ENCODE results near the gene VPS8.

VPS8 gene

DNA sequence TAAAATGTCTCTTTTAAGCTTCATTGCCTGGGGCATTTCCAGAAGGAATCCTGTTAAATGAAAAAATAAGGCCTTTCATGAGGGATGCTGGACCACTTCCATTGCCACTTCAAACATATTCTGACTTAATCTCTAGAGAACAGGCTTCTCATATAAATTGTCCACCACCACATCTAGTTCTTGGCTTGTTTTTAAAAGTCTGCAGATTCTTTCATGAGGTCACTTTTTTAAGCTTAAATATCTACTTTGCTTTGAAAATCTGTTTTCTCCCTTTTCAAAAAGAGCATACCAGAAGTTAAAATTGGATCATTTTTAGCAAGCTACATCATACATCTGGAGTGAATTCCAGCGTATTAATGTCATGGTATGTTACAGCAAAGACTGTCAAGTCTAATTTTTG lies 209.3 kb downstream of the VPS8 start:
- DNase-seq: no peak

DNA sequence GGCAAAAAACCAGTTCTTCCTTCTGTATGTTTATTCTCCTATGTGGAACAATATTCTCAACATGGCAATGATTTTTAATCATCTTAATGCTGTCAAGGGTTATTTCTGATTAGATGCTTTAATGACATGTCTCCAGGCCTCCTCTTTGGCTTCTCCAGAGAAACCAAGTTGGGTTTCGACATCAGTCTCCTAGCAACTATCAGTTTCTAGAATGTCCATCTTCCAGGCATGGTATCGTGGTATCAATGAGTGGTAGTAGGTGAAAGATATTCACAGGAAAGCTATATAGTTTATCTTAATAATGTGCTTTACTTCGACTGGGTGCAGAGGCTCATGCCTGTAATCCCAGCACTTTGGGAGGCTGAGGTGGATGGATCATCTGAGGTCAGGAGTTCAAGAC lies 212.4 kb downstream of the VPS8 start:
- DNase-seq: no peak

DNA sequence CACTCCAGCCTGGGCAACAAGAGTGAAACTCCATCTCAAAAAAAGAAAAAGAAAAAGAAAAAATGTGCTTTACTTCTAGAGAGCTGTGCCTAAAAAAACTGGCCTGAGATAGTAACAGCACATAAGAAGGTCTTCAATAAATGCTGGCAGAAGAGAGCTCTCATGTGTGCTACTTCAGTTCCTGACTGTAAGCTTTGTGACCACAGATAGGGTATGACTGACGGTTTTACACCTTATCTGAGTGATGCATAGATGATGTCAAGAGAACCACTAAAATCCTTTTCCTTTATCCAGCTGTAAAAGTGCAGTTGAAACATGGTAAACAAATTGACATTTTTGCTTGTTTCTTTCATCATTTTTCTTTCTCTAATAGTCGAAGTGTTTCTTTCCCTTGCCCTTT lies 213.0 kb downstream of the VPS8 start:
- DNase-seq: no peak

DNA sequence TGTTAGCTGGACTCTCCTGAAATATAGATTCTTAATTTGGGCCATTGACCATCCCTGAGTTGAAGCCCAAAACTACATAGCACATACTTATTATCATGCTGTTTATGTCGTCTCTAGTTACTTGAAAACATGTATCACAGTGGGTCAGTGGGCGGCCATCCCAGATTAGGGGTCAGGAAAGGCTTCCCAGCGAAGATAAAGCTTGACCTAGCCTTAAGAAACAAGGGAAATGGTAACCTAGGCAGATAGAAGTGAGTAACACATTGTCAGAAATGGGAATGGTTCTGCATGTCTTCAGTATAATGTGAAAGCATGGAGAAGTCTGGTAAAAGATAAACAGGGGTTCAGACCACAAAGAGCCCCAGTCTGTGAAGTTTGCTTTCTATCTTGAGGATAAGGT lies 216.2 kb downstream of the VPS8 start:
- no peak for DNase-seq

DNA sequence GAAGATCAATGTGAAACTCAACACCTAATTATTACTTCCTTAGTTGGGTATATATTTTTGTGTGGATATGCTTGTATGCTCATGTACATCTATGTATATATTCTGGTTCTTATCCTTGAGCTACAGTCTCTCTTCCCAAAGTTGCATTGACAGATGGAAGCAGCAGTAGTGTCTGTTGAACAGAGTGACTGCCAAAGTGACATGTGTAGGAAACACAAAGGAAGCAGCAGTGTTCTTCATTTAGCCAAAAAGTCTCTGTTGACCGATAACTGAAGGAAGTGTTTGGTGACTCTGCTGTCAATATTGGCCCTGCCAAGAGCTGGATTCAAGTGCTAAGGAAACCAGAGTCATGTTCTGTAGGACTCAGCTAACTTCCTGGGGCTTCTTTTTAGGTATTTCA lies 217.1 kb downstream of the VPS8 start:
- no peak for DNase-seq

DNA sequence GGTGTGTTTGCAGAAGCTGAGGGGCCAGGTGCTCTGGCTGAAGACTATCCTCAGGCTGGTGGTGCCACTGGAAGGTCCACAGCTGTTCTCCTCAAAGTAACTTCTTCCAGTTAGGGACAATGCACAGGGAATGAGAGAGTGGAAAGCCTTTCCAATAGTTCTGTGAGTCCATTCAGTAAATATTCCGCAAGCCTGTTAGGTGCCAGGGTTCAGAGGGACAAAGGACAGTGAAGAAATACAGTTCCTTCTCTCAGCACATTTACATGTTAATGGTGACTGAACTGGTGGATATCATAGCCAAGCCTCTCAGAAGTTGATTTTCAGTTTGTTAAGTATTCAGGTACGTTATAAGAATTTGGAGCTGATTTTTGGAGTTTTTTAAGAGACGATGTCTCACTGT lies 218.4 kb downstream of the VPS8 start:
- no peak for DNase-seq

DNA sequence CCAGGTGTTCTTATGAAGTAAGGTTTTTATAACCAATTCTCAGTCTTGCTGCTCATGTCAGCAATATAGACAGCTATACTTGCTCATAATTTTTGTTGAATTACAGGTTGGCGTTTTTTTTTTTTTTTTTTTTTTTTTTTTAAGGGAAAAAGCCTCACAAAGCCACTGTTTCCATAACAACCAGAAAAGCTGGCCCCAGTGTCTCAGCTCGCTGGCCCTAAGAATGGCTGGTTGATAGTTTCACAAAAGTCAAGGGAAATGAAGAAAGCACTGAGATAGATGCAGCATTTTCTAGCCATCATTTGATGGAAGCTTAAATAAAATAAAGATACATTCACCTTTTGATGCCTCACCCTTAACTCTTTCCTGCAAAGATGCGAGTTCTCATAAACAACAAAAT lies 219.0 kb downstream of the VPS8 start:
- no peak for DNase-seq

DNA sequence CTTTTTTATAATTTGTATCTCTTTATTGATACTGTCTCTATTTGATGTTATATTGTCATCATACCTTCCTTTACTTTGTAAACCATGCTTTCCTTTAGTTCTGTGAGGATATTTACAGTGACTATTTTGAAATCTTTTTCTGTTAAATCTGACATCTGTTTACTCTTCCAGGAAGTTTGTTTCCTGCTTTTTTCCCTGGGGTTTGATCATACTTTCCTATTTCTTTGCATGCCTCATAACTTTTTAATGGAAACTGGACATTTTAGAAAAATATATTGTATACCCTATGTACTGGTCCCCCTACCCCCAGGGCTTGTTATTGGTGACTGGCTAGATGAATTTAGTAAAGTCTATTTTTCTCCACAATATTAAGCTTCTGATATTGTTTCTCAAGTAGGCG lies 225.8 kb downstream of the VPS8 start:
- no peak for DNase-seq

DNA sequence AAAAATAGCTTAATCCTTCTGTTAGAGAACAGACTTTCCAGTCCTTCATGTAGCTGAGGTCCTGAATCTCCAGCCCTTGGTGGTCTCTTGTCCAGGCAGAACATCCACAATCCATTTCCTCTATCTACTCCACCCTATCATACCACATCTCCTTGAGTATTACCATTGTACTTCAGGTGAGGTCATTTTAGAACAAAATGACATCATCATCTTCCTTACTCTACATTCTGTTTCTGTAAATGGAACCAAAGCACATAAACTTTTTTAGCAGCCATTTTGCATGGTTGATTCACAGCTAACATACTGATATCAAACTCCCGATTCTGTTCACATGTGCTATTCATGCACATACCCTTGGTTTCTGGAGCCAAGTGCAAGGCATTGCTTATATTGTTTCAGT lies 228.5 kb downstream of the VPS8 start:
- no peak for DNase-seq

DNA sequence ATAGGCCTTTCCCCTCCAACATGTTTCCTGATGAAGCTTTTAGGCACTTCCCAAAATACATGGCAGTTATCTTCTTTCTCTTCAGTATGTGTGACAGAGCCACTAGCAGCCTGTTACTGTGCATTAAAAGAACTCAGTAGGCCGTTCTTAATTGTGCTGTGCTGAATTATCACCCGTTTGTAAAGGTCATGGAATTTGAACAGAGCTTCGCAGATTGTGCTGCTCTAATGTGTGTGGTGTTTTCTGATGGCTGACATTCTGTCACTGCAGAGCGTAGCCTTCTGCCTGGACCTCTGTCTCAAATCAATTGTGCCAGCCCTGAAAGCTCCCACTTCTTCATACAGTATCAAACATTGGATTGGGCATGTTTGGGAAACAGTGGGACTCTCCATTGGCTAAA lies 229.6 kb downstream of the VPS8 start:
- no peak for DNase-seq

DNA sequence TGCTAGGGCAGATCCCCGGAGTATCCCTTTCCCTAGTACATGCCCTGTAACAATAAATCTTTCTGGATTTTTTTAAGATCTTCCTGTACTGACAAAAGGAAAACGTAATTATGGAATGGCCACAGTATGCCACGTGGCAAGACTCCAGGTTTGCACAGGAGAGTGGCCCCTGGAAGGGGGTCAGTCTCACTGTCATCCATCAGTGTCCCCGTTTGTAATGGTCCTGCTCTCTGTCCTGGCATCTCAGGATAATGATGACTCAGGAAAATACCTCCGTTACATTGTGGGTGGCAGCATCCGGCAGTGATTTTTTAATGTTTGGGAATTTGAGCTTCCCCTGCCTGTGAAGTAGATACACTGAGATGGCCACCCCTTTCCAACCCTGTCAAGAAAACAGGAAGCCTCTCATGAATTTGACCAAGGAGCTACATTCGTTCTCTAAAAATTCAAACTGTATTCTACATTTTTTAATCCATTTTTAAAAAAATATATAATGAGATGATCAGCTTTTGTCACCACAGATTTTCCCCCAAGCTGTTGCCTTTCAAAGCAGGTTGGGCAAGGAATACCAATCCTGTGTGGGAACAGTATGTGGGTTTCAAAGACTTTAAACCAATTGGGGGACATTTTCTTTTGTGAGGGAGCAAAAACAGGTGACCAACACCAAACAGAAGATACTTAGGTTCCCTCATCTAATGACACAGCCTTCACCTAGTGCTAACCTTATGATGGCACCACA lies 230.5 kb downstream of the VPS8 start:
- DNase-seq: no peak

DNA sequence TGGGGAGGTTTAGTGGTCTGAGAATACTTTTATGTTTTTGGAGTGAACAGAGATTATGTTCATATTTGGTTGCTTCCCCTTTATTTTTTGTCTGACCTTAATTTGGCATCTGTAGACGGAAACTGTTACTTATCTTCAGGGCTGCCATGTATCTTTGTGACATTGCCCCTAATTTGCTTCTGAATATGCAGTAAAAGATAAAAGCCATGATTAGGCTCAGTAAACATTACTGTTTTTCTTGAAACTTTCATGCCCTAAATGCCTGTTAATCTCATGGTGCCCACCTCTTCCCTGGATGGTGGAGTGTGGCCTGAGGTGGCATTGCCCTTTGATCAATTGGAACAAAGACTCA lies 234.2 kb downstream of the VPS8 start:
- no peak for DNase-seq

DNA sequence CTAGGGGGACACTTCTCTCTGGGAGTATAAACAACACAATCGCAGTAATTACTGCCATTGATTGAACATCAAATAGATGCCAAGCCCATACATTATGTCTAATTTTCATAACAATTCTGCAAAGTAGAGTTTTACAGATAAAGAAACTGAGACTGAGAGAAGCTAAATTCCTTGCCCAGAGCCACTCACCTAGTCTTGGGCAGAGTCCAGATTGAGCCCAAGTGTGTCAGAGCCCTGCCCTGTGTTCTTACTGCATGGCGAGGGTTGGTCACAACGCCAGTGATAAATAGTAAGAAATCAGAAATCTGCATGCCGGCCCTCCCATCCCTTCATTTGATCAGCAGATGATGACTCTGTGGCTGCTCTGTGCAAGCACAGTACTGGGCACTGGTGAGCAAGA lies 234.6 kb downstream of the VPS8 start:
- no peak for DNase-seq

DNA sequence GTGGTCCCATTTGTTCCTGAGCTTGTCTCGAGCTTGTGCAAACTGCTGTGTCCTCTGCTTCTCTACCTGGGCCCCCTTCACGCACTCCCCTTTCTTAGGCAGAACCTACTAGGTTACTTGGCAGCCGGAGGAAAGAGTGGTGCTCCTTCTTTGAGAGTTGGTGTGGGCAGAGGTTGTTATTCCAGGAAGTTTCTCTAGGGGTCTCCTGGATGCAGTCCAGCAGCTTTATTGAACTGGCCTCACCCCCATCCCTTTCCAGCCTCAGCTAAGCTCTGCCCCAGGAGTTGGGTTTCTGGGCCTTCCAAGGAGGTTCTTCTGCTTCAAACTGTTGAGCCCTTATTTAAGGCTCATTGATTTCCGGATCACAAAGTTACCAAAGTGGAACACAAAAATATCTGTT lies 237.7 kb downstream of the VPS8 start:
- DNase-seq: no peak

DNA sequence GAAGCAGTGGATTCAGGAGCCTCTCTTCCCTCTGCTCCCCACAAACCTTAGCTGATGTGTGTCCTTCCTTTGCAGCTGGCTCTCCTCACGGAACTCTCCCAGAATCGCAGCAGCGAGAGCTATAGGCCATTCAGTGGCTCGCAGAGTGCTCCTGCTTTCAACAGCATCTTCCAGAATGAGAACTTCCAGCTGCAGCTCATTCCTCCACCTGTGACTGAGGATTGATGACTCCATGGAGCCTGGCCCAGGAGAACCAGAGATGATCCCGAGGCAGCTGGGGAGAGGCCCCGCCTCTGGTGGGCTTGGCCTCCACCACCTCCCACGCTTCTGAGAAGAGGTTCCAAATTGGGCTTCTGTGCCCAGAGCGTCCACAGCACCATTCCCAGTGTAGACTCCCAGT lies 239.8 kb downstream of the VPS8 start:
- DNase-seq: no peak

DNA sequence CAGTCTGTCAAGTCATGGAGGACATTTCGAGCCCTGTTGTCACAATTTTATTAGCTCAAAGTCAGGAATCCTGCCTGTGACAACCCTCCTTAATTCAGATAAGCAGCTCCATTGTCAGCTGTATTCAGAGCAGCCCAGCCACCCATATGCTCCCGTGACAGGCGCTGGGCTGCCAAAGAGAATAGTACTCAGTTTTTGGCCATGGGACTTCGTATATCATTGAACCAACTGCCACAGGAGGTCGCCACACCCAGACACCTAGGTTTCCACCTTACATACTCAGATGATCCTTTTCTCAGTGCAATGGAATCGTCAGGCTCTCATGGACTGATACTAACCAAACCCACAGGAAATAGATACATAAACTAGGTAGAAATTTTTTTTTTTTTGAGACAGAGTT lies 240.7 kb downstream of the VPS8 start:
- DNase-seq: no peak

DNA sequence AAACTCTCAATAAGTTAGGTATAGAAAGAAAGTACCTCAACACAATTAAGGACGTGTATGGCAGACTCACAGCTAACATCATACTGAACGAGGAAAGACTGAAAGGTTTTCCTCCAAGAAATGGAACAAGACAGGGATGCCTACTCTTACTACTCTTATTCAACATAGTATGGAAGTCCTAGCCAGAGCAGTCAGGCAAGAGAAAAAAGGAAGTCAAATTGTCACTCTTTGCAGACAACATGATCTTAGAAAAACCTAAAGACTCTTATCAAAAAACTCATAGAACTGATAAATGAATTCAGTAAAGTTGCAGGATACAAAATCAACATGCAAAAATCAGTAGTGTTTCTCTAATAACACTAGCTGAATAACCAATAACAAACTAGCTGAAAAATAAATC lies 244.9 kb downstream of the VPS8 start:
- DNase-seq: no peak

DNA sequence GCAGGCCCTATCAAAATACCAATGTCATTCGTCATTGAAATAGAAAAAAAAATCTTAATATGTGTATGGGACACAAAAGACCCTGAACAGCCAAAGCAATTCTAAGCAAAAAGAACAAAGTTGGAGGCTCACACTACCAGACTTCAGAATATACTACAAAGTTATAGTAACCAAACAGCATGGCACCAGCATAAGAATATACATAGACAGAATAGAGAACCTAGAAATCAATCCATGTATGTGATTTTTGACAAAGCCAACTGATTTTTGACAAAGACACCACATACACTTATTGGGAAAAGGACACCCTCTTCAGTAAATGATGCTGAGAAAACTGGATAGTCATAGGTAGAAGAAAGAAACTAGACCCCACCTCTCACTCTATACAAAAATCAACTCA lies 245.9 kb downstream of the VPS8 start:
- DNase-seq: no peak

DNA sequence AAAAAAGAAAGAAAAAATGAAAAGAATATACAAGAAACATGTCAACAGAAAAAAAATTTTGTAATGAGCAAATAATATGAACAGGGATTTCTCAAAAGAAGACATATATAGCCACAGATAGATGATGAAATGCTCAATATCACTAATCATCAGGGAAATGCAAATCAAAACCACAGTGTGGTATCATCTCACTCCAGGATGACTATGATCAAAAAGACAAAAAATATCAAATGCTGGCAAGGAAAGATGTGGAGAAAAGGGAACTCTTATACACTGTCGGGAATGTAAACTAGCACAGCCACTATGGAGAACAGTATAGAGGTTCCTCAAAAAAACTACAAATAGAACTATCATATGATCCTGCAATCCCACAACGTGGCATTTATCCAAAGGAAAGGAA lies 246.8 kb downstream of the VPS8 start:
- no peak for DNase-seq

DNA sequence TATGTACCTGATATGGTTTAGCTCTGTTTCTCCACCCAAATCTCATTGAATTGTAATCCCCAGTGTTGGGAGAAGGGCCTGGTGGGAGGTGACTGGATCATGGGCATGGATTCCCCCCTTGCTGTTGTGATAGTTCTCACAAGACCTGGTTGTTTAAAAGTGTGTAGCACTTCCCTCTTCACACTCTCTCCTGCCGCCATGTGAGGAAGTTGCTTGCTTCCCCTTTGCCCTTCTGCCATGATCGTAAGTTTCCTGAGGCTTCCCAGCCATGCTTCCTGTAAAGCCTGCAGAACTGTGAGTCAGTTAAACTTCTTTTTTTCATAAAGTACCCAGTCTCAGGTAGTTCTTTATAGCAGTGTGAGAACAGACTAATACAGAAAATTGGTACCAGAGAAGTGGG lies 247.8 kb downstream of the VPS8 start:
- no peak for DNase-seq

DNA sequence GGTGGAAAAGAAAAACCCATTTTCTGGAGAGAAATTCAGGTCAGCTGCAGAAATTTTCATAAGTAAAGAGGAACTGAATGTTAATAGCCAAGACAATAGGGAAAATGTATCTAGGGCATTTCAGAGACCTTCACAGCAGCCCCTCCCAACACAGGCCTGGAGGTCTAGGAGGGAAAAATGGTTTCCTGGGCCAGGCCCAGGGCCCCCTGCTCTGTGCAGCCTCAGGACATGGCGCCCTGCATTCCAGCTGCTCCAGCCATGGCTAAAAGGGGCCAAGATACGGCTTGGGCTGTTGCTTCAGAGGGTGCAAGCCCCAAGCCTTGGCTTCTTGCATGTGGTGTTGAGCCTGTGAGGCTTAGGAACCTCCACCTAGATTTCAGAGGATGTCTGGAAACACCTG lies 248.7 kb downstream of the VPS8 start:
- DNase-seq: no peak

DNA sequence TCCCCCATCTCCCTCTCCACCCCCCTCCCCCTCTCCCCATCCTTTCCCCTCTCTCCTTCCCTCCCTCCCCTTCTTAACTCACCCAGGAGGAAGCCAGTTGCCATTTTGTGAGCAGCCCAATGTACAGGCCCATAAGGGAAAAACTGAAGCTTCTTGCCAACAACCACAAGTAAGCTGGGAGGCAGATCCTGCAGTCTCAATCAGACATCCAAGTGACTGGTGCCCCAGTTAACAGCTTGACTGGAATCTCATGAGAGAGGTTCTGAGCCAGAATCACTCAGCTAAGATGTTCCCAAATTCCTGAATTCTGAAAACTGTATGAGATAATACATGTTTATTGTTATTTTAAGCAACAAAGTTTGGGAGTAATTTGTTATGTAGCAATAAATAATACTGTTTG lies 250.2 kb downstream of the VPS8 start:
- DNase-seq: no peak

DNA sequence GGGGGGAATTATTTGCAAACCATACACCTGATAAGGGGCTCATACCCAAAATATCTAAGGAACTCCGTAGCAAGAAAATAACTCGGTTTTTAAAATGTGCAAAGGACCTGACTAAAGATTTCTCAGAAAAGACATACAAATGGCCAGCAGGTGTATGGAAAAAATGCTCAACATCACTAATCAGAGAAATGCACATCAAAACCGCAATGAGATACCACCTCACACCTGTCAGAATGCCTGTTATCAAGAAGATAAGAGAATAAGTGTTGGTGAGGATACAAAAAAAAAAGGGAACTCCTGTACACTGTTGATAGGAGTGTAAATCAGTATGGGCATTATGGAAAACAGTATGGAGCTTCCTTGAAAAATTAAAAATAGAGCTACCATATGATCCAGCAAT lies 251.5 kb downstream of the VPS8 start:
- DNase-seq: no peak

DNA sequence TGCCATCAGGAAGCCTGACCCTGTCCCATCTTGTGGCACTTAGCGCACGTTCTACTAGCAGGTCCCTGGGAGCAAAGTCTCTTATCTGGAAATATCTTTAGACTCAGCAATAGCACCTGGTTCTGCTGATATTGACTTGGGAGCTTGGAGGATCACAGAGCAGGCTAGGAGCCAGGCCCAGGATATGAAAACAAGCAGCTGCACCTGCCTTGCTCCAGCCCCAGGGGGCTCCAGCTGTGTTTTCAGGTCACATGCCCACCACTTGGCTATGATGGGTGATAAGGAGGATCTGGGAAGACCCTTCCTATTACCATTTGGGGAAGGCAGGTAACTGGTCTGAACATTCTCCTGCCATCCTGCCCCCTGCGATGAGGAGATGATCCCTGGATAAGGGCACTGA lies 253.1 kb downstream of the VPS8 start:
- DNase-seq: no peak

DNA sequence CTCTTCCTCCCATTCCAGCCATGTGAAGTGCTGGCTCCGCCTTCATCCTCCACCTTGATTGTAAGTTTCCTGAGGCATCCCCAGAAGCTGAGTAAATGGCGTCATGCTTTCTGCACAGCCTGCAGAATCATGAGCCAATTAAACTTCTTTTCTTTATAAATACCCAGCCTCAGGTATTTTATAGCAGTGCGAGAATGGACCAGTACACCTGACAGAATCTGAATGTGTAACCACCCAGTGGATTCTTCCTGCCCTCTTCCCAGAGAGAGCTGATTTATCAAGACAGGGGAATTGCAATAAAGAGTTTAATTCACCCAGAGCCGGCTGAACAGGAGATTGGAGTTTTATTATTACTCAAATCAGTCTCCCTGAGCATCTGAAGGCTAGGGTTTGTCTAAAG lies 254.3 kb downstream of the VPS8 start:
- no peak for DNase-seq

DNA sequence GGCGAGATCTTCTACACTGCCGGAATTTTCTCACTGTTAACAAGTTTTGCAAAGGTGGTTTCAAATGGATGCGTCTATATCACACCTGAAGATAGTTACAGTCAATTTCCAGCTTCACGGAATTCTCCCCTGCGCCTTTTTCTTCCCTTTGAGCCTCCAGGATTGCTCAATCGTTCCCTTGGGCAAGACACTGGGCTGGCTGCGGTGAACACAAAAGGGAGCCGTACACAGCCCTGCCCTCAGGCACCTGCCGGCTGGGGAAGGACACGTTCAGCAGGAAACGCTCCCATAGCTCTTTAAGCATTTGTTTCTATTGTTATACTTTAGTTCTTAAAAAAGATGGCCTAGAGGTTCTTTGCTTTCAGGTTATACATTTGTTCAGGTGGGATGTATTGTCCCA lies 255.2 kb downstream of the VPS8 start:
- DNase-seq: no peak
